ENCODE measurements around the gene SCYL1.

SCYL1 gene

GRCh38 chr11:65524014-65524740, 706 bp upstream of the SCYL1 start:
- peak overlapping the region; percentile 36 for H3K4me3 ChIP-seq (ENCODE audit: low read depth, low read length)
- ChIA-PET CTCF (interaction anchor here (1.1 to 4.4 kb wide), 6 partner anchors 13 to 153 kb away, joined by 3 to 35 read pairs (median 6); no protein-coding TSS in a partner anchor), POLR2A (interaction anchor here (1.4 to 2.2 kb wide), 7 partner anchors 12 to 100 kb away, joined by 3 to 8 read pairs (median 6); partner anchors contain the start of gene MALAT1)
- TF ChIP-seq CTCF (IDR thresholded peaks at IDR 0.05; ENCODE audit: insufficient read depth, low read length, missing control alignments): no peak
- DNase-seq (ENCODE audit: low read depth, low spot score): no peak

GRCh38 chr11:65525546-65526480, 930 bp downstream of the SCYL1 start:
- TF ChIP-seq CTCF (IDR thresholded peaks at IDR 0.05; ENCODE audit: insufficient read depth, low read length, missing control alignments): no peak
- CTCF ChIA-PET: interaction anchor here (0.5 to 4.4 kb wide), 11 partner anchors 11 to 258 kb away, joined by 3 to 35 read pairs (median 3); no protein-coding TSS in a partner anchor
- H3K4me3 ChIP-seq (ENCODE audit: low read depth, low read length): peak overlapping the region; percentile 85
- no peak for DNase-seq (ENCODE audit: low read depth, low spot score)
- POLR2A ChIA-PET: interaction anchor here (1.2 to 2.2 kb wide), 9 partner anchors 10 to 103 kb away, joined by 3 to 8 read pairs (median 6); partner anchors contain the start of genes MALAT1 and NEAT1

GRCh38 chr11:65526744-65527143, 1.9 kb downstream of the SCYL1 start:
- peak overlapping the region; percentile 85 for H3K4me3 ChIP-seq (ENCODE audit: low read depth, low read length)
- POLR2A ChIA-PET: interaction anchor here (2.2 kb wide), 1 partner anchor 14 kb away, joined by 7 read pairs; no protein-coding TSS in a partner anchor
- TF ChIP-seq CTCF (IDR thresholded peaks at IDR 0.05; ENCODE audit: insufficient read depth, low read length, missing control alignments): no peak
- DNase-seq (ENCODE audit: low read depth, low spot score): no peak
- CTCF ChIA-PET: interaction anchor here (0.9 to 4.4 kb wide), 5 partner anchors 14 to 110 kb away, joined by 3 to 35 read pairs (median 3); no protein-coding TSS in a partner anchor

GRCh38 chr11:65528819-65529350, 4.0 kb downstream of the SCYL1 start:
- CTCF ChIA-PET: interaction anchor here (1.2 to 5.6 kb wide), 3 partner anchors 13 to 65 kb away, joined by 3 to 65 read pairs (median 9); no protein-coding TSS in a partner anchor
- TF ChIP-seq CTCF (IDR thresholded peaks at IDR 0.05; ENCODE audit: insufficient read depth, low read length, missing control alignments): no peak
- POLR2A ChIA-PET: interaction anchor here (0.7 to 1.3 kb wide), 3 partner anchors 10 to 44 kb away, joined by 3 to 5 read pairs (median 3); no protein-coding TSS in a partner anchor
- DNase-seq (ENCODE audit: low read depth, low spot score): no peak
- H3K4me3 ChIP-seq (ENCODE audit: low read depth, low read length): no peak overlapping the region

GRCh38 chr11:65529475-65530156, 4.7 kb downstream of the SCYL1 start:
- ChIA-PET POLR2A (interaction anchor here (0.5 to 1.3 kb wide), 5 partner anchors 9 to 115 kb away, joined by 3 to 5 read pairs (median 3); no protein-coding TSS in a partner anchor), CTCF (interaction anchor here (0.8 to 5.6 kb wide), 4 partner anchors 9 to 86 kb away, joined by 3 to 65 read pairs (median 6); partner anchors contain the start of gene PCNX3)
- no peak for DNase-seq (ENCODE audit: low read depth, low spot score)
- TF ChIP-seq CTCF (IDR thresholded peaks at IDR 0.05; ENCODE audit: insufficient read depth, low read length, missing control alignments): no peak
- no peak overlapping the region for H3K4me3 ChIP-seq (ENCODE audit: low read depth, low read length)
